Measurements from ENCODE around the gene MYMK.

DNA sequence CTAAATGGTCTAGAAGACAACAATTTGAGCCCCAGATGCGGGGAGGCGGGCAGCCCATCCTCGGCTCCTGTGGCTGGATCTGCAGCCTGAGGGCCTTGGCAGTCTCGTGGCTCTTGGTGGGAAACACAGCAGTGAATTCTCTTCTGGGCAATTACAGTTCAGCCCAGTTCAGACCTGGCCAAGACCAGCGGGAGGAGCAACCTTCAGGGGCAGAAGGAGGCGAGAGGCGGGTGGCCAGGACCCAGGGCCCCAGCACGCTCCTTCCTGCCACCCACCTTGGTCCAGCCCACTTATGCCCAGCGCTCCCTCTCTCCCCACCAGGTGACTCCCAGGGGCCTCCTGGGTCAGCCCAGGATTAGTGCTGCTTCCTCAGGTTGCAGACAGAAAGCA, 7.8 kb downstream of the MYMK start:
- TF ChIP-seq, protein P1, sequence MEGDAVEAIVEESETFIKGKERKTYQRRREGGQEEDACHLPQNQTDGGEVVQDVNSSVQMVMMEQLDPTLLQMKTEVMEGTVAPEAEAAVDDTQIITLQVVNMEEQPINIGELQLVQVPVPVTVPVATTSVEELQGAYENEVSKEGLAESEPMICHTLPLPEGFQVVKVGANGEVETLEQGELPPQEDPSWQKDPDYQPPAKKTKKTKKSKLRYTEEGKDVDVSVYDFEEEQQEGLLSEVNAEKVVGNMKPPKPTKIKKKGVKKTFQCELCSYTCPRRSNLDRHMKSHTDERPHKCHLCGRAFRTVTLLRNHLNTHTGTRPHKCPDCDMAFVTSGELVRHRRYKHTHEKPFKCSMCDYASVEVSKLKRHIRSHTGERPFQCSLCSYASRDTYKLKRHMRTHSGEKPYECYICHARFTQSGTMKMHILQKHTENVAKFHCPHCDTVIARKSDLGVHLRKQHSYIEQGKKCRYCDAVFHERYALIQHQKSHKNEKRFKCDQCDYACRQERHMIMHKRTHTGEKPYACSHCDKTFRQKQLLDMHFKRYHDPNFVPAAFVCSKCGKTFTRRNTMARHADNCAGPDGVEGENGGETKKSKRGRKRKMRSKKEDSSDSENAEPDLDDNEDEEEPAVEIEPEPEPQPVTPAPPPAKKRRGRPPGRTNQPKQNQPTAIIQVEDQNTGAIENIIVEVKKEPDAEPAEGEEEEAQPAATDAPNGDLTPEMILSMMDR (IDR thresholded peaks at IDR 0.05 in 8 of 11, conservative IDR thresholded peaks at IDR 0.05 in 3 of 11), result no peak
- TF ChIP-seq POLR2A (IDR thresholded peaks at IDR 0.05), result no peak

Measured in spleen (tissue), 7 donors.